ENCODE measurements around the gene PTPRZ1. TPM values are rescaled to one million over a fixed set of nuclear protein-coding genes. Genes with fewer than 3 reads are reported as not detected.

Gene PTPRZ1
- polyA plus RNA-seq, 3 donors, result 1.8 to 5.5 (median 3.1) TPM

GRCh38 chr7:122095642-122096041, 222.7 kb downstream of the PTPRZ1 start:
- no peak for DNase-seq (ENCODE audit: low read depth in 3 of 3, low spot score in 2 of 3)

- DNase-seq (ENCODE audit: low read depth in 3 of 3, low spot score in 2 of 3), result no peak
These were observed 227.1 kb downstream of the PTPRZ1 start for GRCh38 chr7:122100021-122100420.

GRCh38 chr7:122103064-122103463, 230.1 kb downstream of the PTPRZ1 start:
- no peak for DNase-seq (ENCODE audit: low read depth in 3 of 3, low spot score in 2 of 3)

Data from right renal cortex interstitium (tissue), 3 donors.